DMS153 treated with DMSO at 0.1 percent for 48 hours (cell line): ENCODE data around the gene GRIN2A.

Source experiments
- DNase-seq: peaks from one replicate; lab custom pipeline; 2025; ENCODE audit not compliant: unreplicated experiment; lab: John Stamatoyannopoulos, UW

The GRIN2A gene

GRCh38 chr16:9932000-9932399, 250.2 kb downstream of the GRIN2A start:
- DNase-seq: no peak

- peak; percentile 18 for DNase-seq
Observed at GRCh38 chr16:9929836-9930235, 252.4 kb downstream of the GRIN2A start.

- DNase-seq: no peak
Observed at GRCh38 chr16:9929313-9929712, 252.9 kb downstream of the GRIN2A start.

GRCh38 chr16:9922441-9922840, 259.8 kb downstream of the GRIN2A start:
- no peak for DNase-seq

- DNase-seq: no peak
Observed at GRCh38 chr16:9921997-9922396, 260.2 kb downstream of the GRIN2A start.

- no peak for DNase-seq
Observed at GRCh38 chr16:9919460-9919859, 262.8 kb downstream of the GRIN2A start.

- DNase-seq: no peak
Observed at GRCh38 chr16:9917691-9918090, 264.5 kb downstream of the GRIN2A start.

- no peak for DNase-seq
Observed at GRCh38 chr16:9913604-9914326, 268.5 kb downstream of the GRIN2A start.

- DNase-seq: no peak
Observed at GRCh38 chr16:9911989-9912388, 270.2 kb downstream of the GRIN2A start.

- DNase-seq: no peak
Observed at GRCh38 chr16:9911231-9911630, 271.0 kb downstream of the GRIN2A start.

GRCh38 chr16:9909072-9909825, 273.0 kb downstream of the GRIN2A start:
- no peak for DNase-seq

GRCh38 chr16:9908613-9909012, 273.6 kb downstream of the GRIN2A start:
- no peak for DNase-seq

- no peak for DNase-seq
Observed at GRCh38 chr16:9907752-9908151, 274.5 kb downstream of the GRIN2A start.

GRCh38 chr16:9906218-9906617, 276.0 kb downstream of the GRIN2A start:
- DNase-seq: no peak

GRCh38 chr16:9904526-9904925, 277.7 kb downstream of the GRIN2A start:
- no peak for DNase-seq

- no peak for DNase-seq
Observed at GRCh38 chr16:9900576-9900975, 281.7 kb downstream of the GRIN2A start.

GRCh38 chr16:9898555-9898954, 283.7 kb downstream of the GRIN2A start:
- DNase-seq: no peak

- no peak for DNase-seq
Observed at GRCh38 chr16:9898124-9898523, 284.1 kb downstream of the GRIN2A start.

GRCh38 chr16:9895817-9896216, 286.4 kb downstream of the GRIN2A start:
- no peak for DNase-seq

GRCh38 chr16:9885876-9886275, 296.4 kb downstream of the GRIN2A start:
- DNase-seq: no peak

- no peak for DNase-seq
Observed at GRCh38 chr16:9885467-9885866, 296.8 kb downstream of the GRIN2A start.

GRCh38 chr16:9875981-9876380, 306.2 kb downstream of the GRIN2A start:
- peak; percentile 77 for DNase-seq

- DNase-seq: no peak
Observed at GRCh38 chr16:9874219-9874618, 308.0 kb downstream of the GRIN2A start.
